Prostate gland (tissue), 2 donors: ENCODE results near the gene PDE7B. TPM values are rescaled to one million over a fixed set of nuclear protein-coding genes. Genes with fewer than 3 reads are reported as not detected.

Experiments
- DNase-seq: peaks from one replicate; pipeline ENCODE4 v3.0.0-alpha.2; 2019; ENCODE audit warnings: low spot score
- H3K27ac ChIP-seq, 2 donors: fragments of 200-600 bp; sonication (generic); 2 replicates each; pipeline ENCODE4 v1.5.1; 2017 to 2019
- H3K27me3 ChIP-seq: fragments of 200-600 bp; sonication (generic); replicated peaks from 2 replicates; pipeline ENCODE4 v1.5.1; 2019; ENCODE audit not compliant: insufficient read depth
- H3K36me3 ChIP-seq, 2 donors: fragments of 200-600 bp; sonication (generic); 1 replicate in 1 of 2; 2 replicates in 1 of 2; pipeline versions ENCODE4 v1.5.1 to v1.8.1; 2017 to 2019
- H3K4me1 ChIP-seq: fragments of 200-600 bp; sonication (generic); replicated peaks from 2 replicates; pipeline ENCODE4 v1.5.1; 2019
- H3K4me3 ChIP-seq, 2 donors: fragments of 200-600 bp; sonication (generic); 2 replicates each; pipeline ENCODE4 v1.5.1; 2017 to 2019
- H3K9me3 ChIP-seq: fragments of 200-600 bp; sonication (generic); 2 replicates; pipeline ENCODE4 v1.5.1; 2017
- POLR2A ChIP-seq: fragments of 450-650 bp; IDR thresholded peaks from one replicate; pipeline ENCODE4 v1.6.1; 2016; ENCODE audit warnings: antibody characterized with exemption, mild to moderate bottlenecking
- POLR2AphosphoS5 ChIP-seq: sonication (generic); formaldehyde crosslinking; IDR thresholded peaks from one replicate; pipeline ENCODE4 v1.6.1; 2017; ENCODE audit warnings: antibody characterized with exemption
- WGBS: methylation state at CpG from one replicate; pipeline ENCODE4 v1.1.5; 2018; 5-methylcytosine and 5-hydroxymethylcytosine counted together
- intact Hi-C: fragments of 100-400 bp; cut with DNase I; formaldehyde crosslinking; loops from one replicate; pipeline ENCODE4 v1.14.2; 2022
- total RNA-seq, 2 donors: library from RNA; depleted of rRNA; stranded (reverse); fragments of >200 nt; gene quantifications; one replicate each; pipeline ENCODE4 v1.1.0, GENCODE V29; 2016
- TF ChIP-seq, protein P1 (sequence below), 4 experiments: fragments of 200-600 bp in 2 of 4; fragments of 450-650 bp in 2 of 4; sonication (generic) in 2 of 4; IDR thresholded peaks; 1 replicate in 3 of 4; 2 replicates in 1 of 4; pipeline ENCODE4 v1.5.1; 2016 to 2019; ENCODE audit warnings: antibody characterized with exemption in 4 of 4, mild to moderate bottlenecking in 2 of 4, moderate library complexity in 2 of 4

Gene PDE7B
- total RNA-seq, 2 donors from 2014 or later, result 4.7 to 6.3 TPM

DNA sequence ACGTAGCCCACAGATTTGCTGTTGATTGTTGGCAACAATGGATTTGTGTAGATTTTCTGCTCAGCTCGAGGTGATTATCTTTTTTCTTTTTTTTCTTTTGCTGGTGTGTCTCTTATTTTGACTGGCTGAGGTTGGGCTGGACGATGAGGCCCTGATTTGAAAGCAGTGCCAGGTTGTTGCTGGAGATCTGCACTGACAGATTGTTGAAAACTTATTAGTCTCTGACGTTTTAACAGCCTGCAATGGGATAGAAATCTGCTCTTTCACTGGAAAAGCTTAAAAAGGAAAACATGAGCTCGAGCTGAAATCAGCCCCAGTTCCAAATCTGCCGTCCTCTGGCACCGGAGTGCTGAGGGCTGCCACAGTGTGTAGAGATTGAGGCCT, 87.7 kb downstream of the PDE7B start:
- WGBS, result 41% methylated on average over 6 of the region's 7 CpGs
- intact Hi-C loops, result loop anchor here (5.0 to 10.0 kb wide), 2 partner anchors 87 to 404 kb away; partner anchors contain the start of gene PDE7B
- no peaks in the 10 kb centered on the region for H3K27me3 ChIP-seq
- H3K4me3 ChIP-seq, result no peak overlapping the region
- peaks cover 8% of the 10 kb centered on the region for H3K4me1 ChIP-seq
- TF ChIP-seq, protein P1, sequence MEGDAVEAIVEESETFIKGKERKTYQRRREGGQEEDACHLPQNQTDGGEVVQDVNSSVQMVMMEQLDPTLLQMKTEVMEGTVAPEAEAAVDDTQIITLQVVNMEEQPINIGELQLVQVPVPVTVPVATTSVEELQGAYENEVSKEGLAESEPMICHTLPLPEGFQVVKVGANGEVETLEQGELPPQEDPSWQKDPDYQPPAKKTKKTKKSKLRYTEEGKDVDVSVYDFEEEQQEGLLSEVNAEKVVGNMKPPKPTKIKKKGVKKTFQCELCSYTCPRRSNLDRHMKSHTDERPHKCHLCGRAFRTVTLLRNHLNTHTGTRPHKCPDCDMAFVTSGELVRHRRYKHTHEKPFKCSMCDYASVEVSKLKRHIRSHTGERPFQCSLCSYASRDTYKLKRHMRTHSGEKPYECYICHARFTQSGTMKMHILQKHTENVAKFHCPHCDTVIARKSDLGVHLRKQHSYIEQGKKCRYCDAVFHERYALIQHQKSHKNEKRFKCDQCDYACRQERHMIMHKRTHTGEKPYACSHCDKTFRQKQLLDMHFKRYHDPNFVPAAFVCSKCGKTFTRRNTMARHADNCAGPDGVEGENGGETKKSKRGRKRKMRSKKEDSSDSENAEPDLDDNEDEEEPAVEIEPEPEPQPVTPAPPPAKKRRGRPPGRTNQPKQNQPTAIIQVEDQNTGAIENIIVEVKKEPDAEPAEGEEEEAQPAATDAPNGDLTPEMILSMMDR (IDR thresholded peaks at IDR 0.05), result no peak
- no peak for TF ChIP-seq POLR2A
- no peak for TF ChIP-seq POLR2AphosphoS5
- peak overlapping the region; percentile 20 to 51 for H3K27ac ChIP-seq
- no peaks in the 10 kb centered on the region for H3K36me3 ChIP-seq
- H3K9me3 ChIP-seq, result no peaks in the 10 kb centered on the region
- DNase-seq, result no peak

DNA sequence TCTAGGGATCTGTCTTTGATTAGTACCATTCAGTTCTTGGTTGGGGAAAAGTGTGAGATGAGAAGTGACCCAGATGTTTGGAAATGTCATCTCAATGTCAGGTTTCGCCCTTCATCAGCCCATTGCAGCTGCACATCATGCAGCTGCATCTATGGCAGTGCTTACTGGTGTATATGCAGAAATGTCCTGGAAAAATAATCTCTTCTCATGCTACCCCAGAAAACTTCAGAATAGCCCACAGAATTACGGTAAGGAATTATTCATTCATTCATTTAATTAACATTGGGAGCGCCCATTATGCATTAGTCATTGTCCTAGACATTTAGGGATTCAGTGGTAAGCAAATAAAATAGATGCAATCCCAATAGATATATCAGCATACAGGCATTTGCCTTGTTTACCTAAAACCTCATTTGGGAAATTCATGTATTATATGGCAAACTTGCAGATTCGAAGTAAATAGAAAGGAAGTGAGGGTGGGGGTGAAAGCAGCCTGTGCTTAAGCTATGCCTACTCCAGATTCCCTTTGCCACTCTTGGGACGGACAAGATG, 89.2 kb downstream of the PDE7B start:
- DNase-seq, result no peak
- Histone ChIP-seq H3K4me3 (no peak overlapping the region), H3K27ac (no peak overlapping the region), H3K36me3 (no peaks in the 10 kb centered on the region), H3K27me3 (no peaks in the 10 kb centered on the region), H3K4me1 (peaks cover 6% of the 10 kb centered on the region), H3K9me3 (no peaks in the 10 kb centered on the region)
- TF ChIP-seq POLR2A (no peak), POLR2AphosphoS5 (no peak)
- TF ChIP-seq, protein P1 (IDR thresholded peaks at IDR 0.05), result no peak
- WGBS, result 93% methylated on average over 5 of the region's 5 CpGs
- intact Hi-C loops, result loop anchor here (5.0 kb wide), 1 partner anchor 217 kb away; no protein-coding TSS in a partner anchor

GRCh38 chr6:135941275-135942025, 89.9 kb downstream of the PDE7B start:
- TF ChIP-seq, protein P1 (IDR thresholded peaks at IDR 0.05), result no peak
- TF ChIP-seq POLR2AphosphoS5 (no peak), POLR2A (no peak)
- no peaks in the 10 kb centered on the region for H3K36me3 ChIP-seq
- intact Hi-C loops, result loop anchor here (5.0 kb wide), 1 partner anchor 216 kb away; no protein-coding TSS in a partner anchor
- H3K27ac ChIP-seq, result no peak overlapping the region
- H3K4me1 ChIP-seq, result peaks cover 1% of the 10 kb centered on the region
- H3K4me3 ChIP-seq, result no peak overlapping the region
- H3K9me3 ChIP-seq, result no peaks in the 10 kb centered on the region
- H3K27me3 ChIP-seq, result no peaks in the 10 kb centered on the region
- 77% methylated on average over 1 of the region's 1 CpG for WGBS
- DNase-seq, result no peak

DNA sequence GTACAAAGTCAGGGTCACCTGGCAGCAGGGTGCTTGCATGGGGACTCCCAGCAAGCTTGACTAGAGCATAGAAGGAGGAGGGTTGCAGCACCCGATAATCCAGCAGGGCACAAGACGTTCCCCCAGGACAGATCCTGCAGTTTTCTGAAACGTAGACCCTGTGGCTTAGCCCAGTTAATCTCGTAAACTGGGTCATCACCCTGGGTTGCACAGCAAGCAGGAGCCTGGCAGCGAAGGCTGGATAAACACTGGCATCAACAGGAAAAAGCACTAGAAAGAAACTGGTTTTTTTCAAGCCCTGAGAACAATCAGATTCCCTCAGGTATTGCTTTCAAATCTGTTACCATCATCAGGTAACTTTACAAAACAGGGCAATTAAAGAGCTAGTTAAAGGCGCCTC, 92.6 kb downstream of the PDE7B start:
- WGBS, result 47% methylated on average over 6 of the region's 6 CpGs
- Histone ChIP-seq H3K36me3 (no peaks in the 10 kb centered on the region), H3K27ac (no peak overlapping the region), H3K27me3 (no peaks in the 10 kb centered on the region), H3K4me3 (no peak overlapping the region), H3K4me1 (no peaks in the 10 kb centered on the region), H3K9me3 (no peaks in the 10 kb centered on the region)
- DNase-seq, result no peak
- TF ChIP-seq POLR2AphosphoS5, result no peak
- TF ChIP-seq, protein P1 (IDR thresholded peaks at IDR 0.05), result no peak
- no peak for TF ChIP-seq POLR2A
- intact Hi-C loops, result loop anchor here (5.0 kb wide), 1 partner anchor 213 kb away; no protein-coding TSS in a partner anchor

- no peaks in the 10 kb centered on the region for H3K4me1 ChIP-seq
- H3K9me3 ChIP-seq, result no peaks in the 10 kb centered on the region
- H3K4me3 ChIP-seq, result no peak overlapping the region
- TF ChIP-seq, protein P1 (IDR thresholded peaks at IDR 0.05), result no peak
- no peaks in the 10 kb centered on the region for H3K36me3 ChIP-seq
- 36% methylated on average over 3 of the region's 3 CpGs for WGBS
- H3K27ac ChIP-seq, result no peak overlapping the region
- DNase-seq, result no peak
- intact Hi-C loops, result no loop called here
- H3K27me3 ChIP-seq, result no peaks in the 10 kb centered on the region
Observed at GRCh38 chr6:135946674-135947073, 95.2 kb downstream of the PDE7B start.
